Astrocyte (in vitro differentiated cells and primary cell): ENCODE measurements around the gene TREML2.

Source experiments
- EZH2 ChIP-seq: IDR thresholded peaks from 2 replicates; pipeline ENCODE4 v1.6.1; 2012; ENCODE audit warnings: mild to moderate bottlenecking, low read length, inconsistent platforms; ENCODE audit not compliant: insufficient read depth
- TF ChIP-seq, protein P1 (sequence below): IDR thresholded peaks from 2 replicates; pipeline ENCODE4 v1.5.1; 2011; ENCODE audit warnings: low read depth, mild to moderate bottlenecking, inconsistent platforms, low read length, moderate library complexity; ENCODE audit not compliant: insufficient read depth

DNA sequence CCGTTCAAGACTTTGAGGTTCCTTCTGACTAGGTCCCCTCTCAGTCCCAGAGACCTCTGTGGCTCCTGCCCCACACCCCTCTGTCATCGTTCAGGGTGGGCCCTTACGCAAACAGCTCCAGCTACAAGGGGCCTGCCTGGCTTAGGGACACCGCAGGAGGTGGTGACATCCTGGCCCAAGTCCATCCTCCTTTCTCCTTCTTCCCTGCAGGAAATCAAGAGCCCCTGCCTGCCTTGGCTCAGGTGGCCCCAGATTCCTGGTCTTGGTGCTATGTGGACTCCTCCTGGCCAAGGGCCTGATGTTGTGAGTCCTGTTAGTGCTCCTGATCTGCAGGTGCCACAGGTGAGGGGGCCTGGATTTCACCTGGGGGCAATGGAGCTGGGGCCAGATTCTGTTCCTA, 35.3 kb upstream of the TREML2 start:
- TF ChIP-seq, protein P1, sequence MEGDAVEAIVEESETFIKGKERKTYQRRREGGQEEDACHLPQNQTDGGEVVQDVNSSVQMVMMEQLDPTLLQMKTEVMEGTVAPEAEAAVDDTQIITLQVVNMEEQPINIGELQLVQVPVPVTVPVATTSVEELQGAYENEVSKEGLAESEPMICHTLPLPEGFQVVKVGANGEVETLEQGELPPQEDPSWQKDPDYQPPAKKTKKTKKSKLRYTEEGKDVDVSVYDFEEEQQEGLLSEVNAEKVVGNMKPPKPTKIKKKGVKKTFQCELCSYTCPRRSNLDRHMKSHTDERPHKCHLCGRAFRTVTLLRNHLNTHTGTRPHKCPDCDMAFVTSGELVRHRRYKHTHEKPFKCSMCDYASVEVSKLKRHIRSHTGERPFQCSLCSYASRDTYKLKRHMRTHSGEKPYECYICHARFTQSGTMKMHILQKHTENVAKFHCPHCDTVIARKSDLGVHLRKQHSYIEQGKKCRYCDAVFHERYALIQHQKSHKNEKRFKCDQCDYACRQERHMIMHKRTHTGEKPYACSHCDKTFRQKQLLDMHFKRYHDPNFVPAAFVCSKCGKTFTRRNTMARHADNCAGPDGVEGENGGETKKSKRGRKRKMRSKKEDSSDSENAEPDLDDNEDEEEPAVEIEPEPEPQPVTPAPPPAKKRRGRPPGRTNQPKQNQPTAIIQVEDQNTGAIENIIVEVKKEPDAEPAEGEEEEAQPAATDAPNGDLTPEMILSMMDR = no peak
- no peak for TF ChIP-seq EZH2
